ENCODE results near the gene TMEM184B. TPM values are rescaled to one million over a fixed set of nuclear protein-coding genes. Genes with fewer than 3 reads are reported as not detected.

Gene TMEM184B
- total and polyA plus RNA-seq, 2 donors (not counting 1 experiment from before 2014, with no cell fraction given) = 9.9 to 24.7 TPM

DNA sequence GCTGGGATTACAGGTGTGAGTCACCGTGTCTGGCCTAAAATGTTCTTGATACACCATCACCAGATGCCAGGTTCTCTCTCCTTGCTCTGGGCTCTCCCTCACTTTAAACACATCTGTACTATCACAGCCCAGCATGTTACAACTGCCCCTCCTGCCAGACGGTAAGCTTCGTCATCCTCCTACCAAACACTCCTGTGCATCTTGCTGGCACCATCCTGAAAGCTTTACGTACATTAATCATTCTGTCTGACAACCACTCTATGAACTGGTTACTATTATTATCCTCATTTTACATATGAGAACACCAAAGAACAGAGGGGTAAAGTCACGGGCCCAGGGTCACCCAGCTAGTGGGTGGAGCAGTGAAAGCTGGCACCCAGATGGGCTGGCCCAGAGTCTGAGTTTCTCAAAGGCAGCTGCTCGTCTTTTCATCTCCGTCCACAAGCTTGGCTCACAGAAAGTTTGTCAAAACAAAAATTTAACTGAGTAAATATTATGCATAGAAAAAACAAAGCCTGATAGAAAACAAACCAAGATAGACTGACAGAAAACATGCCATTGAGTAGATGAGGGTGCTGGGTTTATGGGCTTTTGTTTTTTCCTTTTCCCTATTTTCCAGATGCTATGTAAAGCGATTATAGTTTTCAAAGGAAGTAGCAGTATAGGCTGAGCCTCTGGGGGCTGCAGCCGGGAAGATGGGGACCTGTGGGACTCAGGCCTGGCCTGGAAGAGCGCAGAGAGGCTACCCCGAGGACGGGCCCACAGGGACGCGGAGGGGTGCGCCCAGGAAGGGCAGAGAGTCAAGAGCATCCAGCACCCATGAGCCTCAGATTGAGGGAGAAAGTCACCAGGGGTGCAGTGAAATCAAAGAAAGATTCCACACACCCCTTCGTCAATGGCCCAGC, 100.6 kb downstream of the TMEM184B start:
- Histone ChIP-seq H3K9me3 (ENCODE audit: control extremely low read depth in 1 of 3, control insufficient read depth in 2 of 3, insufficient read depth in 1 of 3, low read length in 2 of 3) (no peaks in the 10 kb centered on the region), H4K20me1 (ENCODE audit: control insufficient read depth, insufficient read depth, low read length, poor library complexity, severe bottlenecking) (peaks cover 5% of the 10 kb centered on the region), H3K4me1 (ENCODE audit: control insufficient read depth in 2 of 2, insufficient read depth in 2 of 2, low read length in 2 of 2) (peaks cover 13 to 17% of the 10 kb centered on the region in 2 donors), H3K36me3 (replicated peaks in 1 of 2; ENCODE audit: control extremely low read depth in 1 of 2, control insufficient read depth in 1 of 2, extremely low read depth in 1 of 2, insufficient read depth in 2 of 2, low read length in 1 of 2) (peaks cover 0 to 17% of the 10 kb centered on the region in 2 experiments), H3K79me2 (ENCODE audit: control insufficient read depth, insufficient read depth, low read length) (peaks cover 48% of the 10 kb centered on the region), H3K27me3 (replicated peaks in 1 of 4; ENCODE audit: control extremely low read depth in 1 of 4, control insufficient read depth in 3 of 4, insufficient read depth in 4 of 4, low read length in 3 of 4) (no peaks in the 10 kb centered on the region), H3K4me3 (ENCODE audit: control extremely low read depth in 1 of 5, extremely low read depth in 1 of 5, insufficient read depth in 1 of 5, low read depth in 2 of 5, low read length in 4 of 5) (no peak overlapping the region), H3K27ac (ENCODE audit: low read length in 2 of 2) (no peak overlapping the region), H3K9ac (ENCODE audit: low read length) (no peak overlapping the region), H2AFZ (ENCODE audit: insufficient read depth, low read depth, low read length, poor library complexity, severe bottlenecking) (no peak overlapping the region), H3K4me2 (replicated peaks; ENCODE audit: low read depth, low read length, poor library complexity, severe bottlenecking) (no peak overlapping the region)
- ATAC-seq (ENCODE audit: low read depth) (no peak), DNase-seq (no peak)
- Mint-ChIP-seq H3K27me3 (no peaks in the 10 kb centered on the region), H3K9me3 (ENCODE audit: insufficient read depth) (no peaks in the 10 kb centered on the region), H3K27ac (no peak overlapping the region), H3K4me1 (peaks cover 17% of the 10 kb centered on the region), H3K4me3 (no peak overlapping the region)
- TF ChIP-seq, protein P1, sequence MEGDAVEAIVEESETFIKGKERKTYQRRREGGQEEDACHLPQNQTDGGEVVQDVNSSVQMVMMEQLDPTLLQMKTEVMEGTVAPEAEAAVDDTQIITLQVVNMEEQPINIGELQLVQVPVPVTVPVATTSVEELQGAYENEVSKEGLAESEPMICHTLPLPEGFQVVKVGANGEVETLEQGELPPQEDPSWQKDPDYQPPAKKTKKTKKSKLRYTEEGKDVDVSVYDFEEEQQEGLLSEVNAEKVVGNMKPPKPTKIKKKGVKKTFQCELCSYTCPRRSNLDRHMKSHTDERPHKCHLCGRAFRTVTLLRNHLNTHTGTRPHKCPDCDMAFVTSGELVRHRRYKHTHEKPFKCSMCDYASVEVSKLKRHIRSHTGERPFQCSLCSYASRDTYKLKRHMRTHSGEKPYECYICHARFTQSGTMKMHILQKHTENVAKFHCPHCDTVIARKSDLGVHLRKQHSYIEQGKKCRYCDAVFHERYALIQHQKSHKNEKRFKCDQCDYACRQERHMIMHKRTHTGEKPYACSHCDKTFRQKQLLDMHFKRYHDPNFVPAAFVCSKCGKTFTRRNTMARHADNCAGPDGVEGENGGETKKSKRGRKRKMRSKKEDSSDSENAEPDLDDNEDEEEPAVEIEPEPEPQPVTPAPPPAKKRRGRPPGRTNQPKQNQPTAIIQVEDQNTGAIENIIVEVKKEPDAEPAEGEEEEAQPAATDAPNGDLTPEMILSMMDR (IDR thresholded peaks at IDR 0.05) = no peak
- no peak for TF ChIP-seq EZH2 (IDR thresholded peaks at IDR 0.05; ENCODE audit: borderline replicate concordance, insufficient read depth, low read depth, low read length, poor library complexity, severe bottlenecking)
- intact Hi-C loops (cut with micrococcal nuclease) = no loop called here
- ChIA-PET POLR2A (interaction anchor here (1.2 kb wide), 1 partner anchor 8 kb away, joined by 3 read pairs; no protein-coding TSS in a partner anchor), CTCF (interaction anchor here (0.7 kb wide), 1 partner anchor 177 kb away, joined by 3 read pairs; no protein-coding TSS in a partner anchor)
- 91% methylated on average over 13 of the region's 16 CpGs for WGBS (ENCODE audit: insufficient coverage)

DNA sequence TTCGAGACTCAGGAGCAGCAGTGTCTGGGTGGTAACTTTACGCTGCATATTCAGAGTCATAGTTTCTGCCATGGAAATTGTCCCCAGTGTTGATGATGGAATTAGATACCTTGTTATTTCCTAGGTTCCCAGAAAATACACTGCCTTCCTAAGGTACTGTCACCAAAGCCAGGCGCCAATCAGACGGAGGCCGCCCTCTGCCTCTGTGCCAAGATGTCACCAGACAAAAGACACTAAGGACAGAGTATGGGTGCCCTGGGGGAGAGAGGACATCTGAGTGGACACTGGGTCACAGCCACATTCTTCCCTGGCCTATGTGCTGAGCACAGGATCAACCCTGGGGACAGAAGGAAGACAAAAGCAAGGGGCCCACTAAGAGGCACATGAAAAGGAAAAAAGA, 102.3 kb downstream of the TMEM184B start:
- Histone ChIP-seq H3K36me3 (replicated peaks in 1 of 2; ENCODE audit: control extremely low read depth in 1 of 2, control insufficient read depth in 1 of 2, extremely low read depth in 1 of 2, insufficient read depth in 2 of 2, low read length in 1 of 2) (peaks cover 0 to 21% of the 10 kb centered on the region in 2 experiments), H3K9me3 (ENCODE audit: control extremely low read depth in 1 of 3, control insufficient read depth in 2 of 3, insufficient read depth in 1 of 3, low read length in 2 of 3) (no peaks in the 10 kb centered on the region), H3K4me2 (replicated peaks; ENCODE audit: low read depth, low read length, poor library complexity, severe bottlenecking) (no peak overlapping the region), H3K27me3 (replicated peaks in 1 of 4; ENCODE audit: control extremely low read depth in 1 of 4, control insufficient read depth in 3 of 4, insufficient read depth in 4 of 4, low read length in 3 of 4) (no peaks in the 10 kb centered on the region), H3K79me2 (ENCODE audit: control insufficient read depth, insufficient read depth, low read length) (peaks cover 42% of the 10 kb centered on the region), H3K27ac (ENCODE audit: low read length in 2 of 2) (no peak overlapping the region), H3K4me3 (ENCODE audit: control extremely low read depth in 1 of 5, extremely low read depth in 1 of 5, insufficient read depth in 1 of 5, low read depth in 2 of 5, low read length in 4 of 5) (no peak overlapping the region), H3K9ac (ENCODE audit: low read length) (no peak overlapping the region), H3K4me1 (ENCODE audit: control insufficient read depth in 2 of 2, insufficient read depth in 2 of 2, low read length in 2 of 2) (peaks cover 0 to 1% of the 10 kb centered on the region in 2 donors), H4K20me1 (ENCODE audit: control insufficient read depth, insufficient read depth, low read length, poor library complexity, severe bottlenecking) (peaks cover 5% of the 10 kb centered on the region), H2AFZ (ENCODE audit: insufficient read depth, low read depth, low read length, poor library complexity, severe bottlenecking) (no peak overlapping the region)
- 100% methylated on average over 1 of the region's 5 CpGs for WGBS (ENCODE audit: insufficient coverage)
- Mint-ChIP-seq H3K9me3 (ENCODE audit: insufficient read depth) (no peaks in the 10 kb centered on the region), H3K4me1 (peaks cover 2% of the 10 kb centered on the region), H3K27ac (peak overlapping the region; percentile 15), H3K4me3 (no peak overlapping the region), H3K27me3 (no peaks in the 10 kb centered on the region)
- TF ChIP-seq EZH2 (IDR thresholded peaks at IDR 0.05; ENCODE audit: borderline replicate concordance, insufficient read depth, low read depth, low read length, poor library complexity, severe bottlenecking) = no peak
- TF ChIP-seq, protein P1 (IDR thresholded peaks at IDR 0.05) = no peak
- no peak for DNase-seq
- ChIA-PET POLR2A (no interaction called here), CTCF (no interaction called here)
- ATAC-seq (ENCODE audit: low read depth) = no peak
- intact Hi-C loops (cut with micrococcal nuclease) = no loop called here
